ENCODE measurements around the gene RAC3. TPM values are rescaled to one million over a fixed set of nuclear protein-coding genes. Genes with fewer than 3 reads are reported as not detected.

The RAC3 gene
- total and polyA plus RNA-seq, 8 donors: 0.97 to 12.6 (median 2.5) TPM

DNA sequence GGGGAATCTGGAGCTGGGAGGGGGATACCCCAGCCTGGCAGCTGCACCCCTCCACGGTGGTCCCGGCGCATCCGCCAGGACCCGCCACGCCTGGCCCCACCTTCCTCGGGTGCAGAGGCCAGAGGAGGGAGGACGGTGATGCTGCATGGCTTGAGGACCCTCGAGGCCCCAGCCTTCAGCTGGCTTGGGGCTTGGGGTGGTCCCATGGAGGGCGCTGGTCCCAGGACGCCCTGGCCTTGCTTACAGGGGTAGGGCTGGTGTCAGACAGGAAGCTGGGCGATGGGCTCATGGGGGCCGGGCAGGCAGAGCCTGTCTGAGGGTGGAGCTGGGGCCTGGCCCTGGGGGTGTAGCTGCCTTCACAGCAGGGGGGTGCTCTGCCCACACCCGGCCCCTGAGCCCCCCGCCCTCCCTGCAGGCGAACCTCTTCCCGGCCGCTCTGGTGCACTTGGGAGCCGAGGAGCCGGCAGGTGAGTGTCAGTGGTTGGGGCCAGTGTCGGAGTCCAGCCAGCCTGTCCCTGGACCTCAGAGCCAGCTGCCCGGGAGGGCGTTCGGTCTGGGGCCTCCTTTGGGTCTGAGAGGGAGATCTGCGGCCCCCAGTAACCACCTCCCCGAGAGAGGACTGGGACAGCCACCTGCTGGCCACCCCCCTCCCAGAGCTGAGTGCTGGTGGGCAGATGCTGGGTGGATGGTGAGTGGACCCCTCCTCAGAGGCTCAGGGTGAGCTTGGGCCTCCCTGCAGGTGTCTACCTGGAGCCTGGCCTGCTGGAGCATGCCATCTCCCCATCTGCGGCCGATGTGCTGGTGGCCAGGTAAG lies 15.2 kb upstream of the RAC3 start:
- TF ChIP-seq CTCF (IDR thresholded peaks at IDR 0.05): no peak
- WGBS, 2 donors: 88 to 89% methylated on average over 26 to 28 of the region's 28 CpGs
- no peak for DNase-seq
- intact Hi-C loops (cut with DNase I): loop anchor here in 2 of 3 donors (5.0 to 10.0 kb wide), 2 partner anchors 54 to 61 kb away; partner anchors contain the start of gene NOTUM (in 1 of the 2)
- H3K27me3 ChIP-seq: no peaks in the 10 kb centered on the region
- no peak overlapping the region for H3K27ac ChIP-seq
- no peaks in the 10 kb centered on the region for H3K9me3 ChIP-seq
- H3K4me1 ChIP-seq: peaks cover 0 to 3% (median 2%) of the 10 kb centered on the region in 3 donors
- H3K4me3 ChIP-seq: no peak overlapping the region
- no peak for ATAC-seq
- H3K36me3 ChIP-seq: no peaks in the 10 kb centered on the region
- FAIRE-seq: no peak

DNA sequence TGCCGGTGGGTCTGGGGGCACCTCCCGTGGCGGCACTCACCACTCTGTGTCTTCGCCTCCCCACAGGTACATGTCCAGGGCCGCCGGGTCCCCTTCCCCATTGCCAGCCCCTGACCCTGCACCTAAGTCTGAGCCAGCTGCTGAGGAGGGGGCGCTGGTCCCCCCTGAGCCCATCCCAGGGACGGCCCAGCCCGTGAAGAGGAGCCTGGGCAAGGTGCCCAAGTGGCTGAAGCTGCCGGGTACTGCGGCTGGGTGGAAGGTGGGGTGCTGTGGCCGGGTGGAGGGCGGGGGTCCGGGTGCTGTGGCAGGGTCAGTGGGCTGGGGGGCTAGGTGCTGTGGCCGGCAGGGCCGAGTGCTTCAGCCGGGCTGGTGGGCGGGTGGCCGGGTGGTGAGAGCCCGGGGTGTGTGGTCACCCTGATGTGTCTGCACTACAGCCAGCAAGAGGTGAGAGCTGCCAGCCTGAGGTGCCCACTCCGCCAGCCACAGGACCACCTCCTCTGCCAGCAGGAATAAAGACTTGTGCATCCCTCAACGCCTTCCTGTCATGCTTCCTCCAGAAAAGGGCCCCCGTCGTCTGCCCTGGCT lies 14.5 kb upstream of the RAC3 start:
- WGBS, 2 donors: 85 to 86% methylated on average over 24 of the region's 24 CpGs
- ATAC-seq (no peak), FAIRE-seq (no peak), DNase-seq (no peak)
- no peak for TF ChIP-seq CTCF (IDR thresholded peaks at IDR 0.05)
- H3K36me3 ChIP-seq: no peaks in the 10 kb centered on the region
- no peak overlapping the region for H3K27ac ChIP-seq
- intact Hi-C loops (cut with DNase I): loop anchor here in 2 of 3 donors (5.0 to 10.0 kb wide), 2 partner anchors 55 to 62 kb away; partner anchors contain the start of gene NOTUM (in 1 of the 2)
- H3K4me1 ChIP-seq: peaks cover 4 to 7% (median 4%) of the 10 kb centered on the region in 3 donors
- no peak overlapping the region for H3K4me3 ChIP-seq
- H3K9me3 ChIP-seq: no peaks in the 10 kb centered on the region
- no peaks in the 10 kb centered on the region for H3K27me3 ChIP-seq

DNA sequence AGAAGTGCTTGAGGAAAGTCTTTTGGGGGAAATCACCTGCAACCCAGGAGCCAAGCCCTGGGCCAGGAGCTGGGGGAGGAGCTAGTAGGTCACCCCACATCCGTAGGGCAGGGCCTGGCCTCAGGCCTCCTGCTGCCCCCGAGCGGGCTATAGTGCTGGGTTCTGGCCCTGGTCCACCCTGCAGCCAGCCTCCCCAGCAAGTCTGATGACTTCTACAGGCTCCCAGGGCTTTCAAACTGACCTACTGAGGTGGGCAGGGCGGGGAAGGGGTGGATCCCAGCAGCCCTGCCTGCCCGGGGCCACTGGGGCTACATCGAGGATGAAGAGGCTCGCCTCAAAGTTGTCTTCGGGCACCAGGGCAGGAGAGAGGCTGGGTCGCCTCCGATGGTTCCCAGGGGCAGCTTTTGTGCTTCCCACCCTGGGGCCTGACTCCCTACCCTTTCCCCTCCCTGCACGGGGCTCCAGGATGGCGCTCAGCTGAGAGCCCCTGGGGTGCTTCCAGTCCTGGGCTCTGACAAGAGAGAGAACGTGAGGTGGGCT lies 13.8 kb upstream of the RAC3 start:
- WGBS, 2 donors: 79 to 84% methylated on average over 13 of the region's 13 CpGs
- intact Hi-C loops (cut with DNase I): loop anchor here (2.0 to 10.0 kb wide), 3 partner anchors 53 to 63 kb away; partner anchors contain the start of gene NOTUM (in 1 of the 3)
- Histone ChIP-seq H3K27ac (peak overlapping the region in 1 of 4 donors; percentile 16), H3K9me3 (no peaks in the 10 kb centered on the region), H3K36me3 (no peaks in the 10 kb centered on the region), H3K27me3 (no peaks in the 10 kb centered on the region), H3K4me1 (peaks cover 7 to 9% (median 7%) of the 10 kb centered on the region in 3 donors), H3K4me3 (no peak overlapping the region)
- TF ChIP-seq CTCF (IDR thresholded peaks at IDR 0.05): no peak
- no peak for ATAC-seq
- no peak for DNase-seq
- no peak for FAIRE-seq

GRCh38 chr17:82018152-82018988 lies 13.1 kb upstream of the RAC3 start:
- ATAC-seq (no peak), FAIRE-seq (no peak), DNase-seq (no peak)
- no peaks in the 10 kb centered on the region for H3K36me3 ChIP-seq
- H3K4me3 ChIP-seq: no peak overlapping the region
- TF ChIP-seq CTCF (IDR thresholded peaks at IDR 0.05): no peak
- 46 to 53% methylated on average over 19 of the region's 19 CpGs for WGBS, 2 donors
- peak overlapping the region in 1 of 4 donors; percentile 16 for H3K27ac ChIP-seq
- peaks cover 7 to 9% (median 7%) of the 10 kb centered on the region in 3 donors for H3K4me1 ChIP-seq
- H3K27me3 ChIP-seq: no peaks in the 10 kb centered on the region
- intact Hi-C loops (cut with DNase I): loop anchor here (2.0 to 10.0 kb wide), 3 partner anchors 54 to 64 kb away; partner anchors contain the start of gene NOTUM (in 1 of the 3)
- no peaks in the 10 kb centered on the region for H3K9me3 ChIP-seq

All from pancreas (tissue), 10 donors.